ENCODE data around the gene SERAC1.

SERAC1 gene

DNA sequence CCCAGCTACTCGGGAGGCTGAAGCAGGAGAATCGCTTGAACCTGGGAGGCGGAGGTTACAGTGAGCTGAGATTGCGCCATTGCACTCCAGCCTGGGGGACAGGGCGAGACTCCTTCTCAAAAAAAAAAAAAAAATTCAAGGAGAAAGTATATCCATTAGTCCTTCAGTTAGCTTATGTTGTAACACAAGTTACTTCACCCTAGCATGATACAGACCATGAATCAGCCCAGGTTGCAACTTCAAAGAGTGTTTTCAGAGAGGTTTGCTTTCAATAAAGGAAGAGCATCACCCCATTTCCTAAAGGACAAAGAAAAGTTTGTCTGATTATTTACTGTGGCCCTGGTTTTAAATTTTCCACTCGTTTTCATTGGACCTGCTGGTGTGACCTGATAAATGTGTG is 73.0 kb downstream of the SERAC1 start:
- no peak for ATAC-seq
- no peak for TF ChIP-seq ISL1 (CRISPR knock-in tag; IDR thresholded peaks at IDR 0.05)
- TF ChIP-seq, protein P1, sequence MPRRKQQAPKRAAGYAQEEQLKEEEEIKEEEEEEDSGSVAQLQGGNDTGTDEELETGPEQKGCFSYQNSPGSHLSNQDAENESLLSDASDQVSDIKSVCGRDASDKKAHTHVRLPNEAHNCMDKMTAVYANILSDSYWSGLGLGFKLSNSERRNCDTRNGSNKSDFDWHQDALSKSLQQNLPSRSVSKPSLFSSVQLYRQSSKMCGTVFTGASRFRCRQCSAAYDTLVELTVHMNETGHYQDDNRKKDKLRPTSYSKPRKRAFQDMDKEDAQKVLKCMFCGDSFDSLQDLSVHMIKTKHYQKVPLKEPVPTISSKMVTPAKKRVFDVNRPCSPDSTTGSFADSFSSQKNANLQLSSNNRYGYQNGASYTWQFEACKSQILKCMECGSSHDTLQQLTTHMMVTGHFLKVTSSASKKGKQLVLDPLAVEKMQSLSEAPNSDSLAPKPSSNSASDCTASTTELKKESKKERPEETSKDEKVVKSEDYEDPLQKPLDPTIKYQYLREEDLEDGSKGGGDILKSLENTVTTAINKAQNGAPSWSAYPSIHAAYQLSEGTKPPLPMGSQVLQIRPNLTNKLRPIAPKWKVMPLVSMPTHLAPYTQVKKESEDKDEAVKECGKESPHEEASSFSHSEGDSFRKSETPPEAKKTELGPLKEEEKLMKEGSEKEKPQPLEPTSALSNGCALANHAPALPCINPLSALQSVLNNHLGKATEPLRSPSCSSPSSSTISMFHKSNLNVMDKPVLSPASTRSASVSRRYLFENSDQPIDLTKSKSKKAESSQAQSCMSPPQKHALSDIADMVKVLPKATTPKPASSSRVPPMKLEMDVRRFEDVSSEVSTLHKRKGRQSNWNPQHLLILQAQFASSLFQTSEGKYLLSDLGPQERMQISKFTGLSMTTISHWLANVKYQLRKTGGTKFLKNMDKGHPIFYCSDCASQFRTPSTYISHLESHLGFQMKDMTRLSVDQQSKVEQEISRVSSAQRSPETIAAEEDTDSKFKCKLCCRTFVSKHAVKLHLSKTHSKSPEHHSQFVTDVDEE (CRISPR knock-in tag; IDR thresholded peaks at IDR 0.05): no peak
- TF ChIP-seq ARNTL (CRISPR knock-in tag; IDR thresholded peaks at IDR 0.05; ENCODE audit: borderline replicate concordance, low read depth): no peak
- no peak for TF ChIP-seq TCF4 (CRISPR knock-in tag; IDR thresholded peaks at IDR 0.05; ENCODE audit: borderline replicate concordance)
- no peak for TF ChIP-seq ZFP3 (CRISPR knock-in tag; IDR thresholded peaks at IDR 0.05)
- TF ChIP-seq RARB (CRISPR knock-in tag; IDR thresholded peaks at IDR 0.05): no peak
- TF ChIP-seq, protein P2, sequence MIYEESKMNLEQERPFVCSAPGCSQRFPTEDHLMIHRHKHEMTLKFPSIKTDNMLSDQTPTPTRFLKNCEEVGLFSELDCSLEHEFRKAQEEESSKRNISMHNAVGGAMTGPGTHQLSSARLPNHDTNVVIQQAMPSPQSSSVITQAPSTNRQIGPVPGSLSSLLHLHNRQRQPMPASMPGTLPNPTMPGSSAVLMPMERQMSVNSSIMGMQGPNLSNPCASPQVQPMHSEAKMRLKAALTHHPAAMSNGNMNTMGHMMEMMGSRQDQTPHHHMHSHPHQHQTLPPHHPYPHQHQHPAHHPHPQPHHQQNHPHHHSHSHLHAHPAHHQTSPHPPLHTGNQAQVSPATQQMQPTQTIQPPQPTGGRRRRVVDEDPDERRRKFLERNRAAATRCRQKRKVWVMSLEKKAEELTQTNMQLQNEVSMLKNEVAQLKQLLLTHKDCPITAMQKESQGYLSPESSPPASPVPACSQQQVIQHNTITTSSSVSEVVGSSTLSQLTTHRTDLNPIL (CRISPR knock-in tag; IDR thresholded peaks at IDR 0.05; ENCODE audit: low read depth): no peak
- no peak for TF ChIP-seq BACH2 (CRISPR knock-in tag; IDR thresholded peaks at IDR 0.05; ENCODE audit: borderline replicate concordance)
- TF ChIP-seq, protein P3, sequence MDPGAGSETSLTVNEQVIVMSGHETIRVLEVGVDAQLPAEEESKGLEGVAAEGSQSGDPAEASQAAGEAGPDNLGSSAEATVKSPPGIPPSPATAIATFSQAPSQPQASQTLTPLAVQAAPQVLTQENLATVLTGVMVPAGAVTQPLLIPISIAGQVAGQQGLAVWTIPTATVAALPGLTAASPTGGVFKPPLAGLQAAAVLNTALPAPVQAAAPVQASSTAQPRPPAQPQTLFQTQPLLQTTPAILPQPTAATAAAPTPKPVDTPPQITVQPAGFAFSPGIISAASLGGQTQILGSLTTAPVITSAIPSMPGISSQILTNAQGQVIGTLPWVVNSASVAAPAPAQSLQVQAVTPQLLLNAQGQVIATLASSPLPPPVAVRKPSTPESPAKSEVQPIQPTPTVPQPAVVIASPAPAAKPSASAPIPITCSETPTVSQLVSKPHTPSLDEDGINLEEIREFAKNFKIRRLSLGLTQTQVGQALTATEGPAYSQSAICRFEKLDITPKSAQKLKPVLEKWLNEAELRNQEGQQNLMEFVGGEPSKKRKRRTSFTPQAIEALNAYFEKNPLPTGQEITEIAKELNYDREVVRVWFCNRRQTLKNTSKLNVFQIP (CRISPR knock-in tag; IDR thresholded peaks at IDR 0.05; ENCODE audit: borderline replicate concordance, low read depth): no peak
- no peak for TF ChIP-seq ZNF565 (CRISPR knock-in tag; conservative IDR thresholded peaks at IDR 0.05; ENCODE audit: low read depth)
- TF ChIP-seq, protein P4, sequence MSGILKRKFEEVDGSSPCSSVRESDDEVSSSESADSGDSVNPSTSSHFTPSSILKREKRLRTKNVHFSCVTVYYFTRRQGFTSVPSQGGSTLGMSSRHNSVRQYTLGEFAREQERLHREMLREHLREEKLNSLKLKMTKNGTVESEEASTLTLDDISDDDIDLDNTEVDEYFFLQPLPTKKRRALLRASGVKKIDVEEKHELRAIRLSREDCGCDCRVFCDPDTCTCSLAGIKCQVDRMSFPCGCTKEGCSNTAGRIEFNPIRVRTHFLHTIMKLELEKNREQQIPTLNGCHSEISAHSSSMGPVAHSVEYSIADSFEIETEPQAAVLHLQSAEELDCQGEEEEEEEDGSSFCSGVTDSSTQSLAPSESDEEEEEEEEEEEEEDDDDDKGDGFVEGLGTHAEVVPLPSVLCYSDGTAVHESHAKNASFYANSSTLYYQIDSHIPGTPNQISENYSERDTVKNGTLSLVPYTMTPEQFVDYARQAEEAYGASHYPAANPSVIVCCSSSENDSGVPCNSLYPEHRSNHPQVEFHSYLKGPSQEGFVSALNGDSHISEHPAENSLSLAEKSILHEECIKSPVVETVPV (CRISPR knock-in tag; IDR thresholded peaks at IDR 0.05): no peak
- no peak for TF ChIP-seq ZNF8 (CRISPR knock-in tag; IDR thresholded peaks at IDR 0.05)
- no peak for TF ChIP-seq ZC3H10 (CRISPR knock-in tag; IDR thresholded peaks at IDR 0.05)

DNA sequence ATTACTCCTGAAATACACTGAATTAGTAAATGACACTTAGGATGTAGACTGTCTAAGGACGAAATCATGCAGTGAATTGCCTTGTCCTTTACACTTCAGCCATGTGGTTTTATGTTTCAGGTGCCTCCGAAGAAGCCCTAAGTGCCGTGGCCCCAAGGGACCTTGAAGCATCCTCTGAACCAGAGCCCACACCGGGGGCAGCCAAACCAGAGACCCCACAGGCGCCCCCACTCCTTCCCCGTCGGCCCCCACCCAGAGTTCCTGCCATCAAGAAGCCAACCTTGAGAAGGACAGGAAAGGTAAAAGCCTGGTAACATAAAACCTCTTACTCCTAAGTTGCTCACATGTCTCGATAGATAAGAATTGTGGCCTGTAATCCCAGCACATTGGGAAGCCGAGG is 75.3 kb downstream of the SERAC1 start:
- no peak for ATAC-seq
- TF ChIP-seq ZFP3 (CRISPR knock-in tag; IDR thresholded peaks at IDR 0.05) (no peak), PPARA (CRISPR knock-in tag; IDR thresholded peaks at IDR 0.05; ENCODE audit: borderline replicate concordance) (no peak), ESRRG (CRISPR knock-in tag; IDR thresholded peaks at IDR 0.05) (no peak), ISL1 (CRISPR knock-in tag; IDR thresholded peaks at IDR 0.05) (no peak), ZC3H10 (CRISPR knock-in tag; IDR thresholded peaks at IDR 0.05) (no peak), ZFP30 (CRISPR knock-in tag; IDR thresholded peaks at IDR 0.05) (no peak)
- TF ChIP-seq, protein P5, sequence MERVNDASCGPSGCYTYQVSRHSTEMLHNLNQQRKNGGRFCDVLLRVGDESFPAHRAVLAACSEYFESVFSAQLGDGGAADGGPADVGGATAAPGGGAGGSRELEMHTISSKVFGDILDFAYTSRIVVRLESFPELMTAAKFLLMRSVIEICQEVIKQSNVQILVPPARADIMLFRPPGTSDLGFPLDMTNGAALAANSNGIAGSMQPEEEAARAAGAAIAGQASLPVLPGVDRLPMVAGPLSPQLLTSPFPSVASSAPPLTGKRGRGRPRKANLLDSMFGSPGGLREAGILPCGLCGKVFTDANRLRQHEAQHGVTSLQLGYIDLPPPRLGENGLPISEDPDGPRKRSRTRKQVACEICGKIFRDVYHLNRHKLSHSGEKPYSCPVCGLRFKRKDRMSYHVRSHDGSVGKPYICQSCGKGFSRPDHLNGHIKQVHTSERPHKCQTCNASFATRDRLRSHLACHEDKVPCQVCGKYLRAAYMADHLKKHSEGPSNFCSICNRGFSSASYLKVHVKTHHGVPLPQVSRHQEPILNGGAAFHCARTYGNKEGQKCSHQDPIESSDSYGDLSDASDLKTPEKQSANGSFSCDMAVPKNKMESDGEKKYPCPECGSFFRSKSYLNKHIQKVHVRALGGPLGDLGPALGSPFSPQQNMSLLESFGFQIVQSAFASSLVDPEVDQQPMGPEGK (CRISPR knock-in tag; IDR thresholded peaks at IDR 0.05; ENCODE audit: borderline replicate concordance): no peak
- TF ChIP-seq, protein P4 (CRISPR knock-in tag; IDR thresholded peaks at IDR 0.05): no peak
- TF ChIP-seq, protein P1 (CRISPR knock-in tag; IDR thresholded peaks at IDR 0.05): no peak
